Measurements from ENCODE around the gene DYNC2LI1.

The DYNC2LI1 gene

GRCh38 chr2:43842866-43843226, 69.0 kb downstream of the DYNC2LI1 start:
- DNase-seq (ENCODE audit: low read depth in 1 of 2, low spot score in 1 of 2) = no peak

- DNase-seq (ENCODE audit: low read depth in 1 of 2, low spot score in 1 of 2) = no peak
Observed at GRCh38 chr2:43845181-43845580, 71.3 kb downstream of the DYNC2LI1 start.

- no peak for DNase-seq (ENCODE audit: low read depth in 1 of 2, low spot score in 1 of 2)
Observed at GRCh38 chr2:43846140-43846793, 72.4 kb downstream of the DYNC2LI1 start.

- no peak for DNase-seq (ENCODE audit: low read depth in 1 of 2, low spot score in 1 of 2)
Observed at GRCh38 chr2:43848214-43848613, 74.4 kb downstream of the DYNC2LI1 start.

- no peak for DNase-seq (ENCODE audit: low read depth in 1 of 2, low spot score in 1 of 2)
Observed at GRCh38 chr2:43851011-43851980, 77.5 kb downstream of the DYNC2LI1 start.

- no peak for DNase-seq (ENCODE audit: low read depth in 1 of 2, low spot score in 1 of 2)
Observed at GRCh38 chr2:43852196-43852730, 78.4 kb downstream of the DYNC2LI1 start.

GRCh38 chr2:43853141-43854081, 79.6 kb downstream of the DYNC2LI1 start:
- no peak for DNase-seq (ENCODE audit: low read depth in 1 of 2, low spot score in 1 of 2)

- DNase-seq (ENCODE audit: low read depth in 1 of 2, low spot score in 1 of 2) = no peak
Observed at GRCh38 chr2:43854671-43855070, 80.8 kb downstream of the DYNC2LI1 start.

- no peak for DNase-seq (ENCODE audit: low read depth in 1 of 2, low spot score in 1 of 2)
Observed at GRCh38 chr2:43855292-43855691, 81.5 kb downstream of the DYNC2LI1 start.
